ENCODE results near the gene CENPQ. TPM values are rescaled to one million over a fixed set of nuclear protein-coding genes. Genes with fewer than 3 reads are reported as not detected.

The CENPQ gene
- total RNA-seq, 1 donor from 2014 or later = 3.5 TPM

DNA sequence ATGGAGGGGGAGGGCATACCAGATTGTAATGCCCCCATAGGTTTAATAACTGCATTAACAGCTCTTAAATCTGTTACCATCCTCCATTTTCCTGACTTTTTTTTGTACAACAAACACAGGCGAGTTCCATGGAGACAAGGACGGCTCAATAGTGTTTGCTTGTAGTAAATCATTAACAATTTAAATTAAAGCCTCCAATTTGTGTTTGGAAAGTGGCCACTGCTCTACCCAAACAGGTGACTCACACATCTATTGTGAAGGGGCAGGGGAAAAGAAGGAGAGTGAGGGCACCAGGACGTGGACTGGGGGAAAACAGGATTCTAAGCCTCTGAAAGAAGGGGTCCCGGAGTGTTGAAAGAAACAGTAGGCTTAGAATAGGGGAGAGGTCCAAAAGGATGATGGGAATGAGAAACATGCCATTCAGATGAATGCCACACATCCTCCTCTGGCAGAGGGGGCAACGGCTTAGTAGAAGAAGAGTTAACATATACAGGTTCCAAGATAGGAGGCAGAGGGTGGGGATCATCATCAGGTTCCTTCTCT, 43.5 kb downstream of the CENPQ start:
- DNase-seq (ENCODE audit: low spot score) = peak; percentile 39

DNA sequence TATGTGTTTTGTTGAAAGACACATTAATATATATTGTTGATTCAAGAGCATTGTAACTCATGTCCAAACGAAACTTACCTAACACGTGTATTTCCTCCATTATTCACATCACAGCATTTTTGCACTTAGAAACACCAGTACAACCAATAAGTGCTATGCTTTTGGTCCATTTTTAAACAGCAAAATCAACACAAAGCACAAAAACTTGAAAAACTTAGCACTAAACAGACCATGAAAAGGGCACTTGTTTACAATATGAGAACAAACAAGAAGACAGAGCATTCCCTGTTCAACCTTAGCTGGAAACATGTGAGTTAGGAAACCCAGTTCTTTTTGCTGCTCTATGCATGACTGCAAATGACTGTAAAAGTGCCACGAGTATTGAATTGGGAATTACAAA, 46.2 kb downstream of the CENPQ start:
- DNase-seq (ENCODE audit: low spot score) = no peak

DNA sequence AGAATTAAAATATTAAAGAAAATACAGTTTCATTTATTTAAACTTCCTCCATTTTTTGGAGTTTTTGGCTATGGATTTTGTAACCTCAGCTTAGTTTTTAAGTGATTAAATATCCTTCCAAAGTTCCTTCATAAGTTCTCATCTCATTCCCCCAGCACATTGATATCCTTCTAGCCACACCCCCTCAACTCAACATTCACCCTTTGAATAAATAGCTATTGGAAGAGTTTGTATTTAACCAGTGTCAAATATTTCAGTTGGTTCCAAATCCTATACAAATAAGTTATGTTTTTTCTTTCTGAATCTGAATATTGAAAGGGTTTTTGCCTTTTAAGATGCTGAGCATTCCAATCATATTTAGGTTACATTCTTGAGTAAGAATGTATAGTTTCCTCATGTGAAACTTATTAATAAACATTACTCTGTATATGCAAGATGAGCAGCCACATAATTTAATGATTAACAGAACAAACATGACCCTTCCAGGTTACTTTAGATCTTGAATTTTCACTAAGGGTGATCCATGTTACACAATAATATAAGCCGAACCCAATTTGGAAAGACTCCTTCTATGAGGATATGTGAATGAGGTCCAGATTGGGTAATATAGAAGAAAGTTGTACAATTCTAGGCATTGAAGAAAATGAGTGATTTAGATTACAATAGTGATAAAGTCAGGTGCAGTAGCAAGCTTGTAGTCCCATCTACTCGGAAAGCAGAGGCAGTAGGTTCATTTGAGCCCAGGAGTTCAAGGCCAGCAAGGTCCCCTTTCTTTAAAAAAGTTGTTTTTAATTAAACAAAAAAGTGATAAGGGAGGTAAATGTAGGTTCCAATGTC, 50.2 kb downstream of the CENPQ start:
- DNase-seq (ENCODE audit: low spot score) = no peak

DNA sequence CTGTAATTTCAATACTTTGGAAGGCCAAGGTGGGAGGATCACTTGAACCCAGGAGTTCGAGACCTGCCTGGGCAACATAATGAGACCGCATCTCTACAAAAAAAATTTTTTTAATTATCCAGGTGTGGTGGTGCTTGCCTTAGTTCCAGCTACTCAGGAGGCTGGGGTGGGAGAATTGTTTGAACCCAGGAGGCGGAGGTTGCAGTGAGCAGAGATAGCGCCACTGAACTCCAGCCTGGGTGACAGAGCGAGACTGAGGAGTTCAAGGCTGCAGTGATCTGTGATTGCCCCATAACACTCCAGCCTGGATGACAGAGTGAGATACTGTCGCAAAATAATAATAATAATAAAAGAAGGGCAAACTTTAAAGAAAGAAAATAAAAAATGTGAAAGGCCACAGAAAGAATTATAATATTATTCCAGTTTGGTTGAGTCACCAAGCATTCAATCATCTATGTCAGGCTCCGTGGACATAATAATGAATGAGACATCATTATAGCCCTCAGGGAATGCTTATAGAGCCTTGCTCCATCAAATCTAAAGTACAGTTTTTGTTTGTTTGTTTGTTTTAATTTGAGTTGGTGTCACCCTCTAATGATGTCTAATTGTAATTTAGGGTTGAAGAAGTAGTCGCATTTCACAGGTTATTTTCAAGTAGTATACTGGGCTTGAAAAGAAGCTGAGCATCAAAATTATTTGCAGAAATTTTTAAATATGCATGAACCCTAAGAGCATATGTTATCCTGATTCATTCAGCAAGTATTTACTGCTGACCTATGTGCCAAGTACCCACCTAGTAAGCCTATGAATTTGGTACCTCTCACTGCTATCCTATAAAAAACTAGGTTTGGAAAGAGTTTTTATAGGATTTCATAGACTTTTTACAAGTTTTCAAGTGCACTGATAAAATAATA, 51.7 kb downstream of the CENPQ start:
- no peak for DNase-seq (ENCODE audit: low spot score)

DNA sequence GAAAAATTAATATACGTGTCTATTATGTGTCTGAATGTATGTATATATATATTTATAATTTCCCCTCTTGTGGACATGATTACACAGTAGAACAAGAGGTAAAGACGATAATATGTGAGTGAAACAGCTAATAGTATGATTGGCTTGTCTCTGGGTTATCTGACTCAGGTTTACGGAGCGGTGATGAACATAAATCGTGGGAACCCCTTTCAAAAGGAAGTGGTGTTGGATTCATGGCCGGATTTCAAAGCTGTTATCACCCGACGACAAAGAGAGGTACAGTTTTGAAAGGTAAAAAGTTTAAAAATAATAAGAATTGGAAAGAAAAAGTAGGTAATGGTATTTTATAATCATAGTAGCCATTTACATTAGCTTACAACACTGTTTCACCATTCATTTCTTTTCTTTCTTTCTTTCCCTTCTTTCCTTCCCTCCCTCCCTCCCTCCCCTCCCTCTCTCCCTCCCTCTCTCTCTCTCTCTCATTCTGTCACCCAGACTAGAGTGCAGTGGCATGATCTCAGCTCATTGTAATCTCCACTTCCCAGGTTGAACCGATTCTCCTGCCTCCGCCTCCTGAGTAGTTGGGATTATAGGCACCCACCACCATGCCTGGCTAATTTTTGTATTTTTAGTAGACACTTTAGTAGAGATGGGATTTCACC, 52.4 kb downstream of the CENPQ start:
- DNase-seq (ENCODE audit: low spot score) = no peak

DNA sequence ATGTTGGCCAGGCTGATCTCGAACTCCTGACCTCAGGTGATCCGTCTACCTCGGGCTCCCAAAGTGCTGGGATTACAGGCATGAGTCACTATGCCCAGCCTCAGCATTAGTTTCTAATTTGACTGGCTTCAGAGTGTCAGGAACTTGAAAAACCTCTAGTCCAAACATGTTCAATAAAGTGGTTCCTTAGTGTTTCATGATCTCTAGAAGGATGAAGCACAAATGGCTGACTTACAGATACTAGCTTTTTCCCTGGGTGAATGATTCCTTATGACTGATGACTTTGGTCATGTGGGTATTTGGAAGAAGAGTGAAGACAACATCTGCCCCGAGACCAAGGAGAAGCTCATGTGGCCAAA, 53.0 kb downstream of the CENPQ start:
- DNase-seq (ENCODE audit: low spot score) = no peak

DNA sequence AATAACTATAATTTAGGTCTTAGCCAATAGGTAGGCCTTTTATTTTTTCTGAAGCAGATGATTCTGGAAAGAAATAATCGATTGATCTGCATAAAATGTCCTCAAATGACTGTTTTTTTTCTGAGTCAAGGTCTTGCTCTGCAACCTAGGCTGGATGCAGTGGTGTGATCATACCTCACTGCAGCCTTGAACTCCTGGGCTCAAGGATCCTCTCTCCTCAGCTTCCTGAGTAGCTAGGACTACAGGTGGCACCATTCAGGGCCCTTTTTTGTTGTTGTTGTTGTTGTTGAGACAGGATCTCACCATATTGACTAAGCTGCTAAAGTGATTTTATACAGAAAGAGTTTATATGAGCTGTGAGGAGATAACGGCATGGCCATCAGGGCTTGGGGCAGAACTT, 54.7 kb downstream of the CENPQ start:
- no peak for DNase-seq (ENCODE audit: low spot score)

DNA sequence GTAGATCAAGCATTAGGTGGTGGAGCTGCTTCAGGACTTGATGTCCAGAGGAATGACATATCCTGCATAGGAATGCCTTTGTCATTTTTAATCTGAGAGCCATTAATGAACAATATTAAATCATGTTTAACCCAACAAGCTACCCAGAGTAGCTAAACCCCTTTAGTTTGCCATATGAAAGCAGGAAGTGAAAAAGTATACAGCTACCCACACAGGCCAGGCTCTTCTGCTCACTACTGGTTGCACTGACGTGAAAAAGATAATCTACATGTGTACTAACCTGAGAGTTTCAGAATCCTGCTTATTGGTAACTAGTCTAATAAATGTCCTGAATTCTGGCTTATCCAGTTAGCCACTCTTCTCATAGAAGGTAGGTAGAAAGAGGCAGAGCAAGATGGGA, 56.5 kb downstream of the CENPQ start:
- DNase-seq (ENCODE audit: low spot score) = no peak

DNA sequence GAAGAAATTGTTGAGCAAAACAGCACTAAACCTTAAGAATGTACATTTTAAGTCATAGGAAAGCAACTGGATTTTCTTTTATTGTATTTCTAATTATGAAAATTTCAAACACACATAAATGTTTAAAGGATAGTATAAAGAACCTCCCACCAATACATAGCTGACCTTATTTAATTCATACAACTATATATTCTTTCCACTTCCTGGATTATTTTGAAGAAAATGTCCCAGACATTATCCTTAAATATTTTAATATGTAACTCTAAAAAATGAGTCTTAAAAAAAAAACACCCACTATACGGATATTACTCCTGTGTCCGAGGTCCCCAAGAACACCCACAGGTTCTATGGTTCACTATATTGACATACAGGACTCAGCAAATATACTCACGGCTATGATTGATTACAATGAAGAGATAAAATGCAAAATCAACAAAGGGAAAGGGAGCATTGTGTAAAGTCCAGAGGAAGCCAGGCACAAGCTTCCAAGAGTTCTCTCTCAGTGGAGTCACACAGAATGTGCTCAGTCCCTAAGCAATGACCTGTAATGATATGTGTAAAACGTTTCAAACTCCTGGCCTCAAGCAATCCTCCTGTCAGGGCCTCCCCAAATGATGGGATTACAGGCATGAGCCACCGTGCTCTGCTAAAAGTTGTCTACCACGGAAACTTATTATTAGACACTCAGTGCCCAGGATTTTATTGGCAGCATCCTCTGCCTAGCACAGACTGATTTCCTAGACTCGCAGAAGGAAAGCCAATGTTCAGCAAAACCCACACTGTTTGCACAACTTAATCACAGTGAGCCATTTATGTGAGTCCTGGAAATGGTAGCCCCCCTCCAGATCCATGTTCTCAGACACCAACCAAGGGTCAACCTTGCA, 59.8 kb downstream of the CENPQ start:
- DNase-seq (ENCODE audit: low spot score) = peak; percentile 33

DNA sequence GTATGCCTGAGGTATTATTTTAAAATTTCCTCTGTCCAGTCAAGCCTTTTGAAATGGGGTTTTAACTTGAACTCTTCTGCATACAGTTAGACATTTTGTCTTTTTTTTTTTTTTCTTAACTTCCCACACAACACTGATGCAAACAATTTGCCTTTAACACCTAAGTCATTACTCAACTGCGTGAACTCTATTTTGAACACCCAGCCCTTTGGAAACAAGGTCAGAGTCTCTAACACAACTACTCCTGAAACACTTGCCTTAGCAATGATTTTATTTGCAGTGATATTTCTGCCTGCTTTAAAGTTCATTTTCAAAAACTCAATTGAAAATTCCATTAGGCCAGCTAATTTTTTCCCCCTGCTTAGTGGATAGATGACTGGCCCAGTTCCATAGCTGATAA, 60.7 kb downstream of the CENPQ start:
- DNase-seq (ENCODE audit: low spot score) = no peak

DNA sequence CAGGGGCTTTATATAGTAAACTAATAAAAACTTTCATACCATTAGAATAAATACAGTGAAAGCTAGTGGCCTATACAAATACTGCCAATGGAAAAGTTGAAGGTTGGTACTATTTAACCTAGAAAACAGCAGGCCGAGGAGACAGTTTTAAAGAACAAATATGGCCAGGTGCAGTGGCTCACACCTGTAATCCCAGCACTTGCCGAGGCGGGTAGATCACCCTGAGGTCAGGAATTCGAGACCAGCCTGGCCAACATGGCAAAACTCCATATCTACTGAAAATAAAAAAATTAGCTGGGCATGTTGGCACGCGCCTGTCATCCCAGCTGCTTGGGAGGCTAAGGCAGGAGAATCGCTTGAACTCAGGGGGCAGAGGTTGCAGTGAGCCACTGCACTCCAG, 61.4 kb downstream of the CENPQ start:
- DNase-seq (ENCODE audit: low spot score) = no peak

DNA sequence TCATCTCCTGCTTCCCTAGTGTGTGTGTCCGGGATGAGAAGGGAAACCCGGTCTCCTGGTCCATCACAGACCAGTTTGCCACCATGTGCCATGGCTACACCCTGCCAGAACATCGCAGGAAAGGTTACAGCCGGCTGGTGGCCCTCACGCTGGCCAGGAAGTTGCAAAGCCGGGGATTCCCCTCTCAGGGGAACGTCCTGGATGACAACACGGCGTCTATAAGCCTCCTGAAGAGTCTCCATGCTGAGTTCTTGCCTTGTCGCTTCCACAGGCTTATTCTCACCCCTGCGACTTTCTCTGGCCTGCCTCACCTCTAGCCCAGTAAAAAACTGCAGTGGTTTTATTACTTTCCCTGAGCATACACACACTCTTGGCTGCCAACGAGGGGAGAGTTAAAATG, 63.4 kb downstream of the CENPQ start:
- no peak for DNase-seq (ENCODE audit: low spot score)

DNA sequence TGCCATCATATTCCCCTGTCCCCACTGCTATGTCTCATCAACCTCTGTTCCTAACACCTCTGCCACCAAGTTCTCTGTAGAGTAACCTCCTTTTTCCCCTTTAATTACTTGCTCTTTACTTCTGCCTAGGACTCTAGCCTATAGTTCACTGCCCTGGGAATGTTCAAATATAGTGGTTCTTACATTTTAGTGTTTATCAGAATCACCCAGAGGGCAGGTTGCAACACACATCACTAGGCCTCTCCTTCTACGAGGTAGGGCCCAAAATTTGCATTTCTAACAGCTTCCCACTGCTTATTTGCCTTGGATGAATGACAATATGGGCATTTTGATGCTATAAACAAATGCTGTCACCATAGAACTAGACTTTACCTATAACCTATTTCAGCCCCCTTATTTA, 64.2 kb downstream of the CENPQ start:
- DNase-seq (ENCODE audit: low spot score) = no peak

DNA sequence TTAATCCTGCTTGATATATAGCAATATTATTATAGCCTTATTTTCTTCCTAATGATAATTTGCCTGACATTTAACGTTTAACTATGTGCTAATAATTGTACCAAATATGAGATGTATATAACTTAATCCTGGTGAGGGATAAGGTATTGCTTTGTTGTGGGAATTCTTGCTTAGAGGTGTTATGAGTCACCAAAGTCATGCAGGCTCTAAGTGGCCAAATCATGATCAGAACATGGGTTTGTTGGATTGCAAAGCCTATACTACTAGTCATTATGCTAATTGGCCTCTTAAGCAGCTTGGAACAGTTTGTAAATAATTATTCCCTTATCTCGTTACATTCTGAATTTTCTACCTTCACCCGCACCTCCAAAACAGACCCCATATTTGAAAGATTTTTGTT, 65.4 kb downstream of the CENPQ start:
- no peak for DNase-seq (ENCODE audit: low spot score)

DNA sequence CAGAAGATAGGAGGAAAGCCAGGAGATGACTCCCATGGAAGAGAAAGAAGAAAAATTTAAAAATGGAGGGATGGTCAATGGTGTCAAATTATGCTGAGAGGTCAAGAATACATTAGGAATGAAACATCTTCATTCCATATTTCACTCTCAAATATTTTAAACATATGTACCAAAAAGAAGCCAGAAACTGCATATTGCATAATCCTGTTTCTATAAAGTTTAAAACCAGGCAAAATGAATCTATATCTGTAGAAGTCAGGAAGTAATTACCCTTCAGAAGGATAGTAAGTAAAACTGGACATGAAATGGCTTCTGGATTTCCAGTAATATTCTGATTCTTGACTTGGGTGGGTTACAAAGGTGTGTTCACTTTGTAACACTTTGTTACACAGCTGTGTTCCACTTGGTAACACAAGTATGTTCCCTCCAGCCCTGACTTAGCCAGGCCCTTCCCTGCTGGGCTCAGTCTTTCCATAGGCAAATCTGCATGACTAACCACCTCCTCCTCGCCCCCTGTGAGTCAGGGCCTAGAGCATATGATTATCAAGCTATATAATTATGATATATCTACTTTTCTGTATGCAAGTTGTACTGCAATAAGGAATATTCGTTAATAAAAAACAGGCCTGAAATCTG, 67.1 kb downstream of the CENPQ start:
- no peak for DNase-seq (ENCODE audit: low spot score)

DNA sequence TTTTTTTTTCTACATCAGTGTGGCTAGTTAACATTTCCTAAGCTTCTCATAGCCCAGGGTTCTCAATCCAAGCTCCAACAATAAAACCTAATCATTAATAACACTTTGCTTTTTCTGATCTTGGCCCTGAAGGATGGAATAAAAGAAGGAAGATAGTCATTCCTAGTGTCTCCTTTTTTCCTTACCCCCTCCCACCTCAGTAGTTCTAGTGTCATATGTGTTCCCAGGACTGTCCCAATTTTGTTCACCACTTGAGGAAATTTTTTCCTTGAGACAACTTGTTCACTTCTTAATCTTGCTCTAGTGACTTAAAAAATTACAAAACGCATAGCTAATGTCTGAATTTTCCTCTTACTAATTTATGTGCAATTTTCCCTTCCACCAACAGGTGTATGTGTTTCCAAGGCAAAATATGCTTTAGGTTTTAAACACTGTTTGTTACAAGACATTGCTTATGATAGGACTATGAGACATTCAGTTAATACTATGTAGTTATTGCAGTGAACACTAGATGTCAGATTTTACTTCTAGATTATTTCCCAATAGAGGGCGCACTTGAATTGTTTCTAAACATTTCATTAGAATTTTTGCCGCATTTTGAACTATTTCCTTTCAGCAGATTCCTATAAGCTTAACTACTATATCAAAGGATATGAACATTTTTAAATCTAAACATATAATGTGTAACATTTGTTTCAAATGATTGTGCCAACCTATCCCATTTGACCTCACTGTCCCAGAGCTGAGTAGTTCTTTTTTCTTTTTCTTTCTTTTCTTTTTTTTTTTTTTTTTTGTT, 68.8 kb downstream of the CENPQ start:
- DNase-seq (ENCODE audit: low spot score) = no peak

DNA sequence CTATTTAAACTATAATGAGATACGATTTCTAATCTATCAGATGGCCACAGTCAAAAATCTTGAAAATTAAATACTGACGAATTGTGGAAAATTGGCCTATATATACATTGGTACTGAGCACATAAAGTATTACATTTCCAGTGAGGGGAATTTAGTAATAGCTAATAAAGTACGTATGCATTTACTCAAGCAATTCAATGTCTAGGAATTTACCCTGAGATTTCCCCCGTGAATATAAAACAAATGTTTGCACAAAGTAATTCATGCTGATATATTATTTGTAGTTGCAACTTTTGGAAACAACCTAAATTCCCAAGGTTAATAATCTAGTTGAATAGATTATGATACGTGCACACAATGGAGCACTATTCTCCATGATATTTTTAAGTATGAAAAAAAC, 72.6 kb downstream of the CENPQ start:
- no peak for DNase-seq (ENCODE audit: low spot score)

DNA sequence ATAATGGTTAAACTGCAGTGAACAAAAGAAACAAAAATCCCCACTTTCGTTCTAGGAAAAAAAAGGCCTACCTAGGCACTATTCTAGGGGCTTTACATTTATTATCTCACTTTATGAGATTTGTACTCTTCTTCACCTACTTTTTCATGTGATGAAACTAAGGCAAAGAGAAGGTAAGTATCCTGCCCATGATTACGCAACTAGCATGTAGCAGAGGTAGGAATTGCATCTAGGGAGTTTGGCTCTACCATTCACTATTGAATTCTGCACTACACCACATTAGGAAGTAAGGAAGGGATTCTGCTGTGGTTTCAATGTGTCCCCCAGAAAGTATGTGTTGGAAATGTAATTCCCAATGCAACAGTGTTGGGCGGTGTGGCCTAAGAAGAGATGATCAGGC, 75.9 kb downstream of the CENPQ start:
- no peak for DNase-seq (ENCODE audit: low spot score)

DNA sequence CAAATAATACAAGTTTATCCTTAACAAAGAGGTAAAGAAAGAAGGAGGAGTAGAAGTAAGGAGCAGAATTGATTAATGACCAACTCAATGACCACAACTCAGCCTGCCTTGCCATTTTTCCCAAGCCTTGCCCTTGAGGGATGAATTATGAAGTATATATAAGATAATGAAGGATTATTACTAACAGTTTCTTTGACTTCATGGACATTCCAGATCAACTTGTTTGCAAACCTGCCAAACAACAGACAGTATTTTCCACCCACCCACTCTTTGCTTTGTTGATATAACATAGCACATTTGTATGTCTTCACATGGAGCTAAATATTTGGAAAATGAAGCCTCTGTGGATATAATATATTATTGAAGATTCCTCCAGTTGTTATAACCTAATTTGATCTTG, 77.4 kb downstream of the CENPQ start:
- DNase-seq (ENCODE audit: low spot score) = no peak

DNA sequence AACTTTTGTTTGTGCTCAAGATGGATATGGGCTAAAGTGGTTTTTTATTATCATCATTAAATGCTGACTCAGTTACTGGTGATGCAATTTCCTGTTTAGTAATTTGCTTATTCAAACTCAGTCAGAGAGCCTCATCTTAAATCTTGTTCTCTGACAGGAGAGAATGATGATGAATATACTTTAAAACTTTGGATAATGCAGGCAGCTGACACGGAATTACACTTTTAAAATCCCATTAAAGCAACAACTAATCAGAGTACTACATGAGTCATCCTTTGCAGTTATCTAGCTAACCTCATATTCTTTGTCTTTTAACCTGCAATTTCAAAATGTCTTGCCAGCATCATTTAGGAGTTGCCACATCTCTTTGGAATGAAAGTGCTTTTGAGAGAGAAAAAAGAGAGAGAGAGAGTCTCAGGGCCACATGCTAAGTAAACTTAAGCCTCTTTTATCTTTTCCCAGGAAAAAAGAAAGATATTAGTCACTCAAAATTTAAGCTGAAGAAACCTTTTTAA, 78.1 kb downstream of the CENPQ start:
- no peak for DNase-seq (ENCODE audit: low spot score)
